Liver (tissue), 9 donors: Measurements from ENCODE around the gene STAP2. TPM values are rescaled to one million over a fixed set of nuclear protein-coding genes. Genes with fewer than 3 reads are reported as not detected.

Experiments
- DNase-seq: peaks from one replicate; pipeline ENCODE4 v3.0.0-alpha.2; 2017; ENCODE audit warnings: low spot score
- H3K27ac ChIP-seq, 2 donors: one replicate each; pipeline ENCODE4 v1.7.0; 2013; ENCODE audit warnings: inconsistent platforms in 2 of 2, low read length in 2 of 2, control low read depth in 1 of 2, low read depth in 1 of 2, mild to moderate bottlenecking in 1 of 2
- H3K27me3 ChIP-seq, 4 donors: one replicate each; pipeline versions ENCODE4 v1.6.1 to v1.7.0; 2013; ENCODE audit warnings: low read length in 3 of 4, inconsistent platforms in 1 of 4, mild to moderate bottlenecking in 1 of 4, moderate library complexity in 1 of 4; ENCODE audit not compliant: control insufficient read depth in 4 of 4, insufficient read depth in 4 of 4
- H3K36me3 ChIP-seq, 4 donors: one replicate each; pipeline versions ENCODE4 v1.6.1 to v1.7.0; 2013; ENCODE audit warnings: low read length in 3 of 4, mild to moderate bottlenecking in 3 of 4, low read depth in 1 of 4, moderate library complexity in 1 of 4; ENCODE audit not compliant: control insufficient read depth in 4 of 4, insufficient read depth in 3 of 4
- H3K4me1 ChIP-seq, 4 donors: one replicate each; pipeline versions ENCODE4 v1.6.1 to v1.7.0; 2013; ENCODE audit warnings: low read length in 3 of 4, mild to moderate bottlenecking in 3 of 4, moderate library complexity in 1 of 4; ENCODE audit not compliant: control insufficient read depth in 4 of 4, insufficient read depth in 4 of 4
- H3K4me3 ChIP-seq, 3 donors: one replicate each; pipeline versions ENCODE4 v1.6.1 to v1.7.0; 2013; ENCODE audit warnings: low read length in 3 of 3, control low read depth in 1 of 3, low read depth in 1 of 3, mild to moderate bottlenecking in 1 of 3
- H3K9ac ChIP-seq, 2 donors: one replicate each; pipeline ENCODE4 v1.7.0; 2013; ENCODE audit warnings: low read length in 2 of 2, mild to moderate bottlenecking in 2 of 2, moderate library complexity in 2 of 2, control low read depth in 1 of 2, low read depth in 1 of 2
- H3K9me3 ChIP-seq, 4 donors: one replicate each; pipeline versions ENCODE4 v1.6.1 to v1.7.0; 2013; ENCODE audit warnings: low read length in 3 of 4; ENCODE audit not compliant: control insufficient read depth in 4 of 4
- ATF3 ChIP-seq: IDR thresholded peaks from 2 replicates; pipeline ENCODE4 v1.6.1; 2016; ENCODE audit warnings: antibody characterized with exemption
- CTCF ChIP-seq: fragments of 150-350 bp; IDR thresholded peaks from 2 replicates; pipeline ENCODE4 v1.5.1; 2017; ENCODE audit warnings: improper control_type of control experiment, low read depth, low read length; ENCODE audit not compliant: missing input control
- EGR1 ChIP-seq, 2 donors: IDR thresholded peaks; 2 replicates each; pipeline ENCODE4 v1.6.1; 2016 to 2018; ENCODE audit warnings: antibody characterized with exemption in 2 of 2, low read depth in 2 of 2
- FOXA1 ChIP-seq: IDR thresholded peaks from 2 replicates; pipeline ENCODE4 v1.6.1; 2016; ENCODE audit warnings: antibody characterized with exemption
- FOXA2 ChIP-seq: IDR thresholded peaks from 2 replicates; pipeline ENCODE4 v1.6.1; 2016; ENCODE audit warnings: antibody characterized with exemption
- GABPA ChIP-seq, 2 donors: IDR thresholded peaks in 1 of 2; conservative IDR thresholded peaks in 1 of 2; 2 replicates each; pipeline ENCODE4 v1.6.1; 2016; ENCODE audit warnings: antibody characterized with exemption in 2 of 2, mild to moderate bottlenecking in 1 of 2, moderate library complexity in 1 of 2
- HNF4A ChIP-seq, 2 donors: conservative IDR thresholded peaks; 2 replicates each; pipeline ENCODE4 v1.6.1; 2016; ENCODE audit warnings: antibody characterized with exemption in 2 of 2, mild to moderate bottlenecking in 2 of 2
- JUND ChIP-seq, 2 donors: IDR thresholded peaks; 2 replicates each; pipeline ENCODE4 v1.6.1; 2016; ENCODE audit warnings: antibody characterized with exemption in 2 of 2
- MAX ChIP-seq: IDR thresholded peaks from 2 replicates; pipeline ENCODE4 v1.6.1; 2016; ENCODE audit warnings: antibody characterized with exemption
- NR2F2 ChIP-seq: IDR thresholded peaks from 2 replicates; pipeline ENCODE4 v1.6.1; 2016; ENCODE audit warnings: antibody characterized with exemption
- RAD21 ChIP-seq, 2 donors: IDR thresholded peaks; 2 replicates each; pipeline ENCODE4 v1.6.1; 2016; ENCODE audit warnings: antibody characterized with exemption in 2 of 2, mild to moderate bottlenecking in 2 of 2
- REST ChIP-seq: IDR thresholded peaks from 2 replicates; pipeline ENCODE4 v1.6.1; 2016; ENCODE audit warnings: antibody characterized with exemption, mild to moderate bottlenecking
- SP1 ChIP-seq: IDR thresholded peaks from 2 replicates; pipeline ENCODE4 v1.6.1; 2018; ENCODE audit warnings: antibody characterized with exemption, mild to moderate bottlenecking
- TAF1 ChIP-seq: conservative IDR thresholded peaks from 2 replicates; pipeline ENCODE4 v1.6.1; 2016; ENCODE audit warnings: antibody characterized with exemption, mild to moderate bottlenecking
- YY1 ChIP-seq: IDR thresholded peaks from 2 replicates; pipeline ENCODE4 v1.6.1; 2016; ENCODE audit warnings: antibody characterized with exemption, mild to moderate bottlenecking
- ZBTB33 ChIP-seq: IDR thresholded peaks from 2 replicates; pipeline ENCODE4 v1.6.1; 2016; ENCODE audit warnings: antibody characterized with exemption
- WGBS: extraction: QIAGEN DNeasy Blood & Tissue Kit; methylation state at CpG from one replicate; pipeline ENCODE4 v1.1.7; 2013; 5-methylcytosine and 5-hydroxymethylcytosine counted together
- polyA plus RNA-seq, 2 donors: library from polyadenylated mRNA; stranded (reverse) in 1 of 2; unstranded in 1 of 2; fragments of 200-250 nt in 1 of 2; fragments of >200 nt in 1 of 2; fragmentation: Nextera tagmentation in 1 of 2; extraction: Ambion mirVana in 1 of 2; gene quantifications; one replicate each; pipeline versions ENCODE4 v1.2.1 to v1.2.3, GENCODE V29; 2013 to 2015
- total RNA-seq, 2 donors: library from RNA; depleted of rRNA; stranded (reverse); fragments of >200 nt; gene quantifications; one replicate each; pipeline ENCODE4 v1.2.3, GENCODE V29; 2014
- donor health status: healthy.
- donor health status: healthy.
- donor health status: healthy.
- donor health status: healthy.
- donor health status: healthy.

STAP2 gene
- total and polyA plus RNA-seq, 4 donors = 8.6 to 26.4 (median 24.0) TPM

GRCh38 chr19:4343370-4344307 lies 5.0 kb upstream of the STAP2 start, which contains the start of gene MPND:
TSS of gene MPND (plus strand) at chr19:4343562. CDS start at chr19:4343594, 32 bp downstream.
- peak within 1 kb of the TSS; percentile 69 to 84 (median 82) for H3K4me3 ChIP-seq
- H3K36me3 ChIP-seq = peaks cover 0 to 2% (median 0%) of the 10 kb centered on the region in 4 donors
- WGBS = 4% methylated on average over 101 of the region's 101 CpGs
- H3K9me3 ChIP-seq = no peaks in the 10 kb centered on the region
- H3K9ac ChIP-seq = peak within 1 kb of the TSS; percentile 10 to 75
- TF ChIP-seq REST = peak; percentile 36
- TF ChIP-seq MAX = no peak
- H3K27ac ChIP-seq = peak within 1 kb of the TSS; percentile 93 to 95
- DNase-seq = peak; percentile 92
- H3K27me3 ChIP-seq = no peaks in the 10 kb centered on the region
- peaks cover 8 to 57% (median 47%) of the 10 kb centered on the region in 4 donors for H3K4me1 ChIP-seq

- DNase-seq = peak; percentile 90
- under 1% methylated on average over 39 of the region's 39 CpGs for WGBS
- peak overlapping the region; percentile 93 to 95 for H3K27ac ChIP-seq
- H3K9me3 ChIP-seq = no peaks in the 10 kb centered on the region
- peaks cover 8 to 58% (median 49%) of the 10 kb centered on the region in 4 donors for H3K4me1 ChIP-seq
- peaks cover 0 to 2% (median 0%) of the 10 kb centered on the region in 4 donors for H3K36me3 ChIP-seq
- no peaks in the 10 kb centered on the region for H3K27me3 ChIP-seq
- peak overlapping the region; percentile 54 to 84 (median 82) for H3K4me3 ChIP-seq
- H3K9ac ChIP-seq = peak overlapping the region in 1 of 2 donors; percentile 10
- TF ChIP-seq YY1 (peak; percentile 88), JUND (IDR thresholded peaks at IDR 0.05) (peak; percentile 26 to 51), CTCF (no peak), GABPA (IDR thresholded peaks at IDR 0.05 in 1 of 2, conservative IDR thresholded peaks at IDR 0.05 in 1 of 2) (peak in 1 of 2 donors; percentile 64), REST (peak; percentile 92), FOXA2 (peak; percentile 62), SP1 (peak; percentile 100), FOXA1 (peak; percentile 72), ATF3 (peak; percentile 64), MAX (peak; percentile 98), TAF1 (peak; percentile 27), EGR1 (IDR thresholded peaks at IDR 0.05; ENCODE audit: low read depth in 2 of 2) (peak in 1 of 2 donors; percentile 87), ZBTB33 (peak; percentile 73), RAD21 (IDR thresholded peaks at IDR 0.05) (peak; percentile 35 to 37), NR2F2 (peak; percentile 51), HNF4A (conservative IDR thresholded peaks at IDR 0.05) (peak; percentile 97 to 99)
Observed at GRCh38 chr19:4342615-4343369, 4.2 kb upstream of the STAP2 start.
